IMR-90 (cell line): ENCODE measurements around the gene GRID1. TPM values are rescaled to one million over a fixed set of nuclear protein-coding genes. Genes with fewer than 3 reads are reported as not detected.

ENCODE experiments used
- ATAC-seq: fragments of 200-7000 bp; cut with Tn5 transposase; 2 replicates; pipeline ENCODE4 v1.9.1; 2020; ENCODE audit warnings: low read depth, mild to moderate bottlenecking, moderate library complexity
- BruUV-seq: library from RNA; stranded (reverse); fragments of 400-500 nt; replicated peaks from 2 replicates; lab custom pipeline; 2021; lab: Mats Ljungman, UMichigan
- CTCF ChIA-PET: fragments of 300-600 bp; formaldehyde crosslinking; extraction: SDS; loops from one replicate; lab custom pipeline; 2021; ENCODE audit warnings: antibody characterized with exemption; lab: Yijun Ruan, JAX
- POLR2A ChIA-PET: fragments of 300-600 bp; sonication (Branson Sonifier 250); formaldehyde crosslinking; loops from one replicate; lab custom pipeline; 2022; ENCODE audit warnings: antibody characterized with exemption; ENCODE audit not compliant: unreplicated experiment; lab: Charles Lee
- DNase-seq: peaks from one replicate; pipeline ENCODE4 v3.0.0; 2013
- H2AFZ ChIP-seq: replicated peaks from 2 replicates; pipeline ENCODE3; 2013; ENCODE audit warnings: low read length, mild to moderate bottlenecking; ENCODE audit not compliant: poor library complexity
- H2AK5ac ChIP-seq: 2 replicates; pipeline ENCODE4 v1.6.1; 2013; ENCODE audit warnings: low read depth, low read length, inconsistent platforms
- H2AK9ac ChIP-seq: replicated peaks from 2 replicates; pipeline ENCODE3; 2013; ENCODE audit warnings: mild to moderate bottlenecking, low read depth, low read length, moderate library complexity; ENCODE audit not compliant: poor library complexity
- H2BK120ac ChIP-seq: 2 replicates; pipeline ENCODE4 v1.6.1; 2013; ENCODE audit warnings: low read depth, low read length, inconsistent platforms
- H2BK15ac ChIP-seq: 3 replicates; pipeline ENCODE4 v1.6.1; 2013; ENCODE audit warnings: low read depth, low read length, inconsistent platforms
- H2BK20ac ChIP-seq: 2 replicates; pipeline ENCODE4 v1.6.1; 2013; ENCODE audit warnings: low read depth, mild to moderate bottlenecking, inconsistent platforms, low read length, moderate library complexity
- H2BK5ac ChIP-seq: 2 replicates; pipeline ENCODE4 v1.6.1; 2013; ENCODE audit warnings: mild to moderate bottlenecking, low read depth, low read length, inconsistent platforms; ENCODE audit not compliant: poor library complexity, severe bottlenecking
- H3K14ac ChIP-seq: replicated peaks from 2 replicates; pipeline ENCODE4 v1.6.1; 2013; ENCODE audit warnings: low read depth, low read length, inconsistent platforms
- H3K18ac ChIP-seq: 2 replicates; pipeline ENCODE4 v1.6.1; 2013; ENCODE audit warnings: low read depth, low read length, control low read depth
- H3K23ac ChIP-seq: 2 replicates; pipeline ENCODE4 v1.6.1; 2013; ENCODE audit warnings: low read depth, low read length, inconsistent platforms
- H3K27ac ChIP-seq: 2 replicates; pipeline ENCODE4 v1.5.1; 2013; ENCODE audit warnings: mild to moderate bottlenecking, control low read depth, low read length; ENCODE audit not compliant: insufficient read depth
- H3K27me3 ChIP-seq: 2 replicates; pipeline ENCODE4 v1.6.1; 2013; ENCODE audit warnings: low read length; ENCODE audit not compliant: control insufficient read depth, insufficient read depth
- H3K36me3 ChIP-seq: 2 replicates; pipeline ENCODE4 v1.6.1; 2013; ENCODE audit warnings: low read length, mixed read lengths; ENCODE audit not compliant: control insufficient read depth, insufficient read depth
- H3K4ac ChIP-seq: 2 replicates; pipeline ENCODE4 v1.6.1; 2013; ENCODE audit warnings: low read depth, low read length, inconsistent platforms
- H3K4me1 ChIP-seq: 2 replicates; pipeline ENCODE4 v1.6.1; 2013; ENCODE audit warnings: low read length, mixed read lengths; ENCODE audit not compliant: control insufficient read depth, insufficient read depth
- H3K4me2 ChIP-seq: 2 replicates; pipeline ENCODE4 v1.6.1; 2013; ENCODE audit warnings: low read depth, mild to moderate bottlenecking, control low read depth, low read length, moderate library complexity
- H3K4me3 ChIP-seq: 2 replicates; pipeline ENCODE4 v1.5.1; 2013; ENCODE audit warnings: low read depth, mild to moderate bottlenecking, control low read depth, low read length, moderate library complexity; ENCODE audit not compliant: insufficient read depth
- H3K56ac ChIP-seq: 2 replicates; pipeline ENCODE4 v1.6.1; 2013; ENCODE audit warnings: low read length, inconsistent platforms; ENCODE audit not compliant: insufficient read depth; ENCODE audit errors: extremely low read depth
- H3K79me1 ChIP-seq, 2 experiments: 2 replicates each; pipeline ENCODE4 v1.6.1; 2013; ENCODE audit warnings: low read length in 2 of 2, inconsistent platforms in 1 of 2, low read depth in 1 of 2
- H3K9ac ChIP-seq: 2 replicates; pipeline ENCODE4 v1.6.1; 2013; ENCODE audit warnings: low read depth, low read length, control low read depth
- H3K9me1 ChIP-seq: 2 replicates; pipeline ENCODE4 v1.6.1; 2013; ENCODE audit warnings: low read length, inconsistent platforms; ENCODE audit not compliant: insufficient read depth
- H3K9me3 ChIP-seq: 2 replicates; pipeline ENCODE4 v1.6.1; 2013; ENCODE audit warnings: low read length; ENCODE audit not compliant: control insufficient read depth, insufficient read depth
- H4K20me1 ChIP-seq: 2 replicates; pipeline ENCODE4 v1.6.1; 2013; ENCODE audit warnings: low read length, inconsistent platforms; ENCODE audit not compliant: insufficient read depth
- H4K5ac ChIP-seq: 2 replicates; pipeline ENCODE4 v1.6.1; 2013; ENCODE audit warnings: mild to moderate bottlenecking, low read depth, low read length, control low read depth
- H4K8ac ChIP-seq, 2 experiments: 2 replicates each; pipeline ENCODE4 v1.6.1; 2013; ENCODE audit warnings: low read depth in 2 of 2, low read length in 2 of 2, control low read depth in 1 of 2, inconsistent platforms in 1 of 2
- H4K91ac ChIP-seq: 2 replicates; pipeline ENCODE4 v1.6.1; 2013; ENCODE audit warnings: low read depth, low read length, inconsistent platforms; ENCODE audit not compliant: insufficient read depth
- BHLHE40 ChIP-seq: fragments of 150-350 bp; IDR thresholded peaks from 2 replicates; pipeline ENCODE4 v1.6.1; 2016; ENCODE audit warnings: mild to moderate bottlenecking, low read depth, low read length
- CEBPB ChIP-seq: IDR thresholded peaks from 2 replicates; pipeline ENCODE4 v1.6.1; 2012; ENCODE audit warnings: low read depth, low read length, improper control_type of control experiment
- CHD1 ChIP-seq: IDR thresholded peaks from 2 replicates; pipeline ENCODE4 v1.6.1; 2012; ENCODE audit warnings: low read depth, low read length, improper control_type of control experiment
- CTCF ChIP-seq: conservative IDR thresholded peaks from 2 replicates; pipeline ENCODE4 v1.5.1; 2012; ENCODE audit warnings: mild to moderate bottlenecking, low read depth, low read length, improper control_type of control experiment
- ELK1 ChIP-seq: fragments of 150-350 bp; IDR thresholded peaks from 2 replicates; pipeline ENCODE4 v1.6.1; 2016; ENCODE audit warnings: low read depth, mild to moderate bottlenecking, low read length, moderate library complexity, borderline replicate concordance
- FOS ChIP-seq: fragments of 150-350 bp; IDR thresholded peaks from 2 replicates; pipeline ENCODE4 v1.6.1; 2016; ENCODE audit warnings: low read depth, low read length
- MAFK ChIP-seq: IDR thresholded peaks from 2 replicates; pipeline ENCODE4 v1.6.1; 2012; ENCODE audit warnings: low read depth, low read length, improper control_type of control experiment
- MAZ ChIP-seq: IDR thresholded peaks from 2 replicates; pipeline ENCODE4 v1.6.1; 2012; ENCODE audit warnings: low read depth, mild to moderate bottlenecking, low read length, improper control_type of control experiment, moderate library complexity, borderline replicate concordance
- MXI1 ChIP-seq: IDR thresholded peaks from 2 replicates; pipeline ENCODE4 v1.6.1; 2012; ENCODE audit warnings: low read depth, mild to moderate bottlenecking, low read length, moderate library complexity, borderline replicate concordance
- NFE2L2 ChIP-seq: fragments of 150-350 bp; IDR thresholded peaks from 2 replicates; pipeline ENCODE4 v1.6.1; 2016; ENCODE audit warnings: low read depth, mild to moderate bottlenecking, low read length
- POLR2A ChIP-seq: IDR thresholded peaks from 2 replicates; pipeline ENCODE4 v1.6.1; 2012; ENCODE audit warnings: mild to moderate bottlenecking, low read depth, low read length
- RAD21 ChIP-seq: IDR thresholded peaks from 2 replicates; pipeline ENCODE4 v1.6.1; 2012; ENCODE audit warnings: low read length, improper control_type of control experiment
- RCOR1 ChIP-seq: IDR thresholded peaks from 2 replicates; pipeline ENCODE4 v1.6.1; 2012; ENCODE audit warnings: mild to moderate bottlenecking, low read length, improper control_type of control experiment; ENCODE audit not compliant: insufficient replicate concordance
- RFX5 ChIP-seq: IDR thresholded peaks from 2 replicates; pipeline ENCODE4 v1.8.0; 2012; ENCODE audit warnings: low read depth, mild to moderate bottlenecking, low read length, moderate library complexity
- SMC3 ChIP-seq: fragments of 150-350 bp; IDR thresholded peaks from 2 replicates; pipeline ENCODE4 v1.6.1; 2016; ENCODE audit warnings: low read depth, mild to moderate bottlenecking, antibody characterized with exemption, low read length, moderate library complexity
- USF2 ChIP-seq: fragments of 150-350 bp; IDR thresholded peaks from 2 replicates; pipeline ENCODE4 v1.6.1; 2017; ENCODE audit warnings: mild to moderate bottlenecking, antibody characterized with exemption, low read length, low read depth
- WGBS, 2 experiments: methylation state at CpG; one replicate each; pipeline versions ENCODE4 v1.1.5 to v1.1.7; 2013; ENCODE audit warnings: missing lambda C conversion rate in 2 of 2; ENCODE audit not compliant: insufficient read length in 1 of 2; ENCODE audit errors: extremely low coverage in 2 of 2; 5-methylcytosine and 5-hydroxymethylcytosine counted together
- dilution Hi-C: fragments of 300-500 bp; cut with HindIII; formaldehyde crosslinking; loops from one replicate; pipeline ENCODE4 v1.14.3; 2018; ENCODE audit warnings: low sequenced_read_pairs; ENCODE audit not compliant: unreplicated experiment
- in situ Hi-C: fragments of 300-500 bp; cut with MboI; formaldehyde crosslinking; loops from 3 replicates; pipeline ENCODE4 v1.14.3; 2019; ENCODE audit warnings: low sequenced_read_pairs, inconsistent platforms, mixed read lengths
- intact Hi-C: fragments of 100-400 bp; cut with micrococcal nuclease; formaldehyde crosslinking; loops from 2 replicates; pipeline ENCODE4 v1.10.0; 2022
- polyA plus RNA-seq, 3 experiments: library from polyadenylated mRNA; depleted of rRNA; stranded (reverse); fragments of >200 nt; gene quantifications; 2 replicates each; pipeline ENCODE4 v1.2.3, GENCODE V29; 2012; ENCODE audit warnings: low replicate concordance in 1 of 3
- total RNA-seq: library from RNA; depleted of rRNA; stranded (reverse); fragments of >200 nt; gene quantifications from 2 replicates; pipeline ENCODE4 v1.2.3, GENCODE V29; 2012

Gene GRID1
- total and polyA plus RNA-seq, 2 of the 4 experiments (the other 2 are of a cell fraction) = not detected

- TF ChIP-seq CEBPB (no peak), CHD1 (no peak), USF2 (no peak), MXI1 (no peak), FOS (no peak), RFX5 (no peak), RAD21 (no peak), BHLHE40 (no peak), CTCF (no peak), MAFK (no peak), SMC3 (no peak), MAZ (no peak), ELK1 (no peak), NFE2L2 (no peak), RCOR1 (no peak), POLR2A (no peak)
- peaks cover 52% of the 10 kb centered on the region for H3K27me3 ChIP-seq
These were observed 9.8 kb upstream of the GRID1 start for GRCh38 chr10:86376403-86376802.

More at GRCh38 chr10:86376403-86376802, 9.8 kb upstream of the GRID1 start:
- Histone ChIP-seq H3K4ac (no peak overlapping the region), H3K9ac (no peak overlapping the region), H3K4me2 (no peak overlapping the region), H2BK15ac (no peak overlapping the region), H4K8ac (no peak overlapping the region), H3K9me3 (no peaks in the 10 kb centered on the region), H3K14ac (no peak overlapping the region), H2BK120ac (no peak overlapping the region), H3K36me3 (no peaks in the 10 kb centered on the region), H4K5ac (no peak overlapping the region), H3K4me1 (no peaks in the 10 kb centered on the region), H3K23ac (no peak overlapping the region), H3K79me1 (no peaks in the 10 kb centered on the region), H2BK5ac (no peak overlapping the region), H3K4me3 (no peak overlapping the region), H4K20me1 (no peaks in the 10 kb centered on the region), H2AK5ac (no peak overlapping the region), H4K91ac (no peak overlapping the region), H2AFZ (no peak overlapping the region), H3K56ac (no peak overlapping the region), H3K18ac (no peak overlapping the region), H3K27ac (no peak overlapping the region), H3K9me1 (0 out of 2 replicates have a peak, but pooled peaks cover 4% of the 10 kb centered on the region), H2BK20ac (no peak overlapping the region), H2AK9ac (no peak overlapping the region)
- ChIA-PET CTCF (interaction anchor here (0.6 to 1.4 kb wide), 2 partner anchors 1535 to 1836 kb away, joined by 3 to 6 read pairs; no protein-coding TSS in a partner anchor), POLR2A (no interaction called here)
- dilution Hi-C loops (no loop called here), intact Hi-C loops (loop anchor here (2.0 to 5.0 kb wide), 4 partner anchors 199 to 1999 kb away; no protein-coding TSS in a partner anchor), in situ Hi-C loops (no loop called here)
- WGBS, 2 experiments = 63% methylated on average over 2 of the region's 7 CpGs; no CpG with 5 or more reads in 1 of the 2 experiments
- no peak for DNase-seq
- ATAC-seq = no peak
- BruUV-seq = no TSS peak
